ENCODE data around the gene FST.

FST gene

GRCh38 chr5:53446908-53447307 is 33.5 kb upstream of the FST start:
- Histone ChIP-seq H3K36me3 (no peaks in the 10 kb centered on the region), H4K20me1 (no peaks in the 10 kb centered on the region), H3K4me2 (no peak overlapping the region), H3K9me3 (no peaks in the 10 kb centered on the region), H3K27ac (no peak overlapping the region), H3K4me3 (no peak overlapping the region), H3K4me1 (no peaks in the 10 kb centered on the region), H3K27me3 (no peaks in the 10 kb centered on the region), H3K9ac (no peak overlapping the region)
- no peak for TF ChIP-seq Cebpa-rat (IDR thresholded peaks at IDR 0.05)

GRCh38 chr5:53448851-53449250 is 31.6 kb upstream of the FST start:
- H3K9ac ChIP-seq = no peak overlapping the region
- no peak overlapping the region for H3K4me3 ChIP-seq
- TF ChIP-seq Cebpa-rat (IDR thresholded peaks at IDR 0.05) = no peak
- no peak overlapping the region for H3K27ac ChIP-seq
- H3K27me3 ChIP-seq = no peaks in the 10 kb centered on the region
- no peak overlapping the region for H3K4me2 ChIP-seq
- H3K36me3 ChIP-seq = no peaks in the 10 kb centered on the region
- H3K4me1 ChIP-seq = no peaks in the 10 kb centered on the region
- no peaks in the 10 kb centered on the region for H4K20me1 ChIP-seq
- H3K9me3 ChIP-seq = no peaks in the 10 kb centered on the region

- no peak for TF ChIP-seq Cebpa-rat (IDR thresholded peaks at IDR 0.05)
- Histone ChIP-seq H3K4me1 (no peaks in the 10 kb centered on the region), H3K27me3 (no peaks in the 10 kb centered on the region), H4K20me1 (no peaks in the 10 kb centered on the region), H3K36me3 (no peaks in the 10 kb centered on the region), H3K9me3 (no peaks in the 10 kb centered on the region), H3K4me2 (no peak overlapping the region), H3K4me3 (no peak overlapping the region), H3K9ac (no peak overlapping the region), H3K27ac (no peak overlapping the region)
Measured at GRCh38 chr5:53453898-53454718, 26.3 kb upstream of the FST start.

- no peaks in the 10 kb centered on the region for H3K27me3 ChIP-seq
- H3K4me3 ChIP-seq = no peak overlapping the region
- TF ChIP-seq Cebpa-rat (IDR thresholded peaks at IDR 0.05) = no peak
Measured at GRCh38 chr5:53454719-53455000, 25.8 kb upstream of the FST start.

GRCh38 chr5:53456366-53456765 is 24.1 kb upstream of the FST start:
- Histone ChIP-seq H3K36me3 (no peaks in the 10 kb centered on the region), H3K4me2 (no peak overlapping the region), H3K9me3 (no peaks in the 10 kb centered on the region), H4K20me1 (no peaks in the 10 kb centered on the region), H3K9ac (no peak overlapping the region), H3K4me3 (no peak overlapping the region), H3K27me3 (no peaks in the 10 kb centered on the region), H3K4me1 (no peaks in the 10 kb centered on the region), H3K27ac (no peak overlapping the region)
- no peak for TF ChIP-seq Cebpa-rat (IDR thresholded peaks at IDR 0.05)

More at GRCh38 chr5:53454719-53455000, 25.8 kb upstream of the FST start:
- Histone ChIP-seq H3K4me2 (no peak overlapping the region), H3K4me1 (no peaks in the 10 kb centered on the region), H4K20me1 (no peaks in the 10 kb centered on the region), H3K9ac (no peak overlapping the region), H3K36me3 (no peaks in the 10 kb centered on the region), H3K9me3 (no peaks in the 10 kb centered on the region), H3K27ac (no peak overlapping the region)

- no peak overlapping the region for H3K27ac ChIP-seq
- no peaks in the 10 kb centered on the region for H3K9me3 ChIP-seq
- H3K36me3 ChIP-seq = no peaks in the 10 kb centered on the region
- no peak overlapping the region for H3K4me2 ChIP-seq
- no peaks in the 10 kb centered on the region for H3K27me3 ChIP-seq
- H4K20me1 ChIP-seq = no peaks in the 10 kb centered on the region
- H3K4me1 ChIP-seq = peaks cover 7% of the 10 kb centered on the region; the same call in 1 of the 2 replicates
- no peak overlapping the region for H3K4me3 ChIP-seq
- H3K9ac ChIP-seq = no peak overlapping the region
- no peak for TF ChIP-seq Cebpa-rat (IDR thresholded peaks at IDR 0.05)
Measured at GRCh38 chr5:53463909-53464621, 16.4 kb upstream of the FST start.

GRCh38 chr5:53464722-53465121 is 15.7 kb upstream of the FST start:
- Histone ChIP-seq H3K4me3 (no peak overlapping the region), H3K9me3 (no peaks in the 10 kb centered on the region), H4K20me1 (no peaks in the 10 kb centered on the region), H3K9ac (no peak overlapping the region), H3K36me3 (no peaks in the 10 kb centered on the region), H3K27me3 (no peaks in the 10 kb centered on the region), H3K4me2 (no peak overlapping the region), H3K4me1 (peaks cover 7% of the 10 kb centered on the region; the same call in 1 of the 2 replicates), H3K27ac (no peak overlapping the region)
- no peak for TF ChIP-seq Cebpa-rat (IDR thresholded peaks at IDR 0.05)

- no peak for TF ChIP-seq Cebpa-rat (IDR thresholded peaks at IDR 0.05)
- H3K36me3 ChIP-seq = no peaks in the 10 kb centered on the region
- H3K27me3 ChIP-seq = no peaks in the 10 kb centered on the region
- H4K20me1 ChIP-seq = no peaks in the 10 kb centered on the region
- H3K4me3 ChIP-seq = no peak overlapping the region
- H3K4me2 ChIP-seq = no peak overlapping the region
- H3K4me1 ChIP-seq = no peaks in the 10 kb centered on the region
- H3K9ac ChIP-seq = no peak overlapping the region
- no peak overlapping the region for H3K27ac ChIP-seq
- H3K9me3 ChIP-seq = no peaks in the 10 kb centered on the region
Measured at GRCh38 chr5:53469946-53470687, 10.3 kb upstream of the FST start.

GRCh38 chr5:53472279-53472678 is 8.2 kb upstream of the FST start:
- H3K4me1 ChIP-seq = no peaks in the 10 kb centered on the region
- no peak overlapping the region for H3K4me3 ChIP-seq
- no peaks in the 10 kb centered on the region for H3K9me3 ChIP-seq
- no peaks in the 10 kb centered on the region for H4K20me1 ChIP-seq
- no peaks in the 10 kb centered on the region for H3K36me3 ChIP-seq
- H3K27ac ChIP-seq = no peak overlapping the region
- no peak overlapping the region for H3K4me2 ChIP-seq
- TF ChIP-seq Cebpa-rat (IDR thresholded peaks at IDR 0.05) = no peak
- H3K9ac ChIP-seq = no peak overlapping the region
- no peaks in the 10 kb centered on the region for H3K27me3 ChIP-seq
